Measurements from ENCODE around the gene HAPLN3. TPM values are rescaled to one million over a fixed set of nuclear protein-coding genes. Genes with fewer than 3 reads are reported as not detected.

The HAPLN3 gene
- total RNA-seq, 1 experiment from 2014 or later, result 42.4 TPM

DNA sequence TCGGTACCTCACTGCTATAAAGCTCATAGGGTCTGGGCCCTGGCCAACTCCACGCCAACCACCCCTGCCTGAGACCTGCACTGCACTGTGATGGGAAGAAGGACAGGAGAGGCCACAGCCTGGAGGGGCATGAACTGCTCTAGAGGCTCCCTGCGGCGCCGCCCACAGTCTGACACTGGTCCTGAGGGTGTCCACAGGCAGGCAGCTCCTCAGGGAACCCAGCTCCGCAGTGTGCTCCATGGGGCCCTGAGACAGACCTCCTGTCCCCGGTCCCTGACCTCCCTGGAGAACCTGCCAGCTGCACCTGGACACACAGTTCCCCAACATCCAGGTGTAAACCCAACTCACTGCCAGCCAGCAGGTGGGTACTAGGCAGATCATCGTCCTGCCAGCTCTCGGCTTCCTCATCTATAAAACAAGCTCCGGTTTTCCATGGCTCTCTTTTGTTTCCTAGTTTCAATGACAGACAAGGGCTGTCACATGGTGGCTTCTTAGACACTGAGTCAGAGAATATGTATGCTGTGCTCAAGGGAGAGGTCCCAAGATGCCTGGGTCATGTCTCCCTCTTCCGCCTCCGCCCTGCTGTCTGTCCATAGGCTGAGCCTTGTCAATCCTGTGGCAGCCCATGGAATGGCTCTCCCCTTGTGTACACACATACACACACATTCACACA lies 5.1 kb upstream of the HAPLN3 start:
- Histone ChIP-seq H3K4me1 (ENCODE audit: insufficient read depth, low read length) (peaks cover 11% of the 10 kb centered on the region; the same call in 1 of the 2 replicates), H3K14ac (ENCODE audit: insufficient read depth, low read length) (no peak overlapping the region), H4K20me1 (ENCODE audit: control insufficient read depth, insufficient read depth, insufficient read length) (no peaks in the 10 kb centered on the region), H2BK12ac (ENCODE audit: insufficient read length, low read depth, low read length) (no peak overlapping the region), H4K8ac (replicated peaks; ENCODE audit: insufficient read length, low read depth, low read length) (no peak overlapping the region), H2AK5ac (ENCODE audit: insufficient read length, low read length) (no peak overlapping the region), H4K5ac (ENCODE audit: insufficient read length, low read depth, low read length) (no peak overlapping the region), H3K27me3 (ENCODE audit: insufficient read depth, low read length) (no peaks in the 10 kb centered on the region), H3K9me3 (ENCODE audit: control insufficient read depth, low read depth, low read length) (no peaks in the 10 kb centered on the region), H2BK15ac (ENCODE audit: low read depth, low read length) (no peak overlapping the region), H2BK5ac (ENCODE audit: insufficient read length, low read length) (no peak overlapping the region), H3K79me1 (ENCODE audit: insufficient read depth, low read depth, low read length, poor library complexity, severe bottlenecking) (no peaks in the 10 kb centered on the region), H3K23ac (ENCODE audit: insufficient read length, low read depth, low read length) (no peak overlapping the region), H3T11ph (ENCODE audit: low read length) (no peak overlapping the region), H2AFZ (ENCODE audit: low read length) (no peak overlapping the region), H3K4me2 (ENCODE audit: insufficient read depth, insufficient read length, low read length) (no peak overlapping the region), H3K79me2 (ENCODE audit: insufficient read depth, low read length) (no peaks in the 10 kb centered on the region), H3K56ac (ENCODE audit: insufficient read length, low read depth, low read length) (no peak overlapping the region), H2BK20ac (ENCODE audit: low read depth, low read length, poor library complexity, severe bottlenecking) (no peak overlapping the region), H2BK120ac (ENCODE audit: low read depth, low read length, poor library complexity, severe bottlenecking) (no peak overlapping the region), H3K18ac (ENCODE audit: insufficient read length, low read depth, low read length) (no peak overlapping the region), H3K9ac (ENCODE audit: extremely low read depth, insufficient read length, low read length) (no peak overlapping the region), H3K23me2 (ENCODE audit: insufficient read length, low read depth, low read length, poor library complexity, severe bottlenecking) (peaks cover 6% of the 10 kb centered on the region), H3K4ac (ENCODE audit: low read depth, low read length) (no peak overlapping the region), H4K91ac (ENCODE audit: insufficient read length, low read depth, low read length) (no peak overlapping the region), H3K27ac (ENCODE audit: insufficient read length, low read depth, low read length) (no peak overlapping the region)
- no peak for DNase-seq
- H3K4me1 Mint-ChIP-seq, result peaks cover 41 to 85% of the 10 kb centered on the region in 2 experiments
- no peak overlapping the region for H3K4me3 Mint-ChIP-seq
- H3K36me3 Mint-ChIP-seq (ENCODE audit: insufficient read depth in 1 of 3, low read depth in 3 of 3), result peaks cover 57 to 79% (median 78%) of the 10 kb centered on the region in 3 experiments
- H3K27ac Mint-ChIP-seq, result peak overlapping the region in 1 of 3 experiments; percentile 91; a peak in 2 of 7 replicates
- H3K27me3 Mint-ChIP-seq (ENCODE audit: low read depth), result peaks cover 8% of the 10 kb centered on the region
- TF ChIP-seq, protein P1, sequence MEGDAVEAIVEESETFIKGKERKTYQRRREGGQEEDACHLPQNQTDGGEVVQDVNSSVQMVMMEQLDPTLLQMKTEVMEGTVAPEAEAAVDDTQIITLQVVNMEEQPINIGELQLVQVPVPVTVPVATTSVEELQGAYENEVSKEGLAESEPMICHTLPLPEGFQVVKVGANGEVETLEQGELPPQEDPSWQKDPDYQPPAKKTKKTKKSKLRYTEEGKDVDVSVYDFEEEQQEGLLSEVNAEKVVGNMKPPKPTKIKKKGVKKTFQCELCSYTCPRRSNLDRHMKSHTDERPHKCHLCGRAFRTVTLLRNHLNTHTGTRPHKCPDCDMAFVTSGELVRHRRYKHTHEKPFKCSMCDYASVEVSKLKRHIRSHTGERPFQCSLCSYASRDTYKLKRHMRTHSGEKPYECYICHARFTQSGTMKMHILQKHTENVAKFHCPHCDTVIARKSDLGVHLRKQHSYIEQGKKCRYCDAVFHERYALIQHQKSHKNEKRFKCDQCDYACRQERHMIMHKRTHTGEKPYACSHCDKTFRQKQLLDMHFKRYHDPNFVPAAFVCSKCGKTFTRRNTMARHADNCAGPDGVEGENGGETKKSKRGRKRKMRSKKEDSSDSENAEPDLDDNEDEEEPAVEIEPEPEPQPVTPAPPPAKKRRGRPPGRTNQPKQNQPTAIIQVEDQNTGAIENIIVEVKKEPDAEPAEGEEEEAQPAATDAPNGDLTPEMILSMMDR (conservative IDR thresholded peaks at IDR 0.05), result no peak
- no peaks in the 10 kb centered on the region for H3K9me3 Mint-ChIP-seq
- WGBS (ENCODE audit: extremely low coverage, insufficient read length, low lambda C conversion rate), result no CpG with 5 or more reads among the region's 12 CpGs
